Measurements from ENCODE around the gene GIN1.
"Not testable (repeated sequence)": the region's sequence is repeated elsewhere in the genome, so short reads cannot be mapped to it uniquely, and the experiment has no call there.

The GIN1 gene, protein sequence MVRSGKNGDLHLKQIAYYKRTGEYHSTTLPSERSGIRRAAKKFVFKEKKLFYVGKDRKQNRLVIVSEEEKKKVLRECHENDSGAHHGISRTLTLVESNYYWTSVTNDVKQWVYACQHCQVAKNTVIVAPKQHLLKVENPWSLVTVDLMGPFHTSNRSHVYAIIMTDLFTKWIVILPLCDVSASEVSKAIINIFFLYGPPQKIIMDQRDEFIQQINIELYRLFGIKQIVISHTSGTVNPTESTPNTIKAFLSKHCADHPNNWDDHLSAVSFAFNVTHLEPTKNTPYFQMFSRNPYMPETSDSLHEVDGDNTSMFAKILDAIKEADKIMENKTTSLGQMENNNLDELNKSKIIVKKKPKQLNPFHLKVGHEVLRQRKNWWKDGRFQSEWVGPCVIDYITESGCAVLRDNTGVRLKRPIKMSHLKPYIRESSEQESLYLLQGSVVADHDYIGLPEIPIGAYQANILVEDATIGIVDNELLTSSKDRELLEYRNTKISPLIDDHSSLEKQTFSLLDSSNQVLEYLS

DNA sequence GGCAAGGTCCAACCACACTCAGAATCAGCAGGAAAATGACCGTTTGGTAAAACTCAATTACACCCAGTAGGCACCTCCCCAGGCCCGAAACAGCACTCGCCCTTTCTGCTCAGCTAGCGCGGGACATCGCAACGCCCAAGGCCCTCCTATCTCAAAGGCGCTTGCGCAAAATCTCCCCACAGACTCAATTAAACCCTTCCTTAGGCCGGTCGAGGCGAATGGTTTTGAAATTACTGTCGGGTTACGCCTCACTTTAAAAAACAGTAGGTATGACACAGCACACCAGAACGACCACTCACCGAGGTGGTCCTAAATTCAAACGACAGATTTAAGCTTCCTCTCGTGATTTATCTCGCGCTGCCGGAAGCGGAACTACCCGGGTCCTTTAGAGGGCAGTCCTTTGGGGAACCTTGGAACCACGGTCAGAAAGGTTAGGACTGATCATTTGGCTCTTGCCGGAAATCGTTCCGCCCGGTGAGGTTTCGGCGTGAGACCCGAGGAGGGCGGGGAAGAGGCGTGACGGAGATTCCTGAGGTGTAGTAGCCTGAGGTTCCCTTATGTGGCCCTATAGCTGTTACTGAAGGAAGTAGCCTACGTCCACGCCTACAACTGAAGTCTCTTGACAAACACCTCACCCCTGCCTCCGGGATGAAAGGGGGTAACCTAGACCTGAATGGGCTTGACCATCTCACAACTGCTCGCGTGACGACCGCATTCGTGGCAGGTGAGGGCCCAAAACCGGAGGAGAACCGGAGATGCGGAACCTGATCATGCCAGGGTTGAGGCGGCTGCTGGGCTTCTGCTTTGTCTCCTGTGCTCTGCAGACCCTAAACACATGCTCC lies at the start of gene GIN1, which contains the start of gene PPIP5K2:
GIN1 (minus strand) TSS at position 374 of the 842 bp plus-strand sequence. CDS start 11,431 bp downstream, outside the sequence.
PPIP5K2 (plus strand) TSS at position 537 of the 842 bp plus-strand sequence. CDS start 9,289 bp downstream, outside the sequence.
- DNase-seq, result peak; percentile 99

DNA sequence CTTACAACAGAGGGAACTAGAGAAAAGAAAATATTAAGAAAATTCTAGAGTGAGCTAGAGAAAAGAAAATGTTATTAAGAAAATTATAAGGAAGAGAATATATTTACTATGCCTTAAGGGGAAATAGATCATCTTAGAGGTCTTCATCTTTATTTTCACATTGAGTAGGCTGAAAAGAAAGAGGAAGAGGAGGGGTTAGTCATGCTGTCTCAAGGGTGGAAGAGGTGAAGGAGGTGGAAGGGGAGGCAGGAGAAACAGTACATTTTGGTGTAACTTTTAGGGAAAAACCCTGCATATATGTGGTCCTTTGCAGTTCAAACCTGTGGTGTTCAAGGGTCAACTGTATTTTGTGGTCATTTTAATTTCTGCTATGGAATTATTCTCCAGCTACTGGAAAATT lies 46.8 kb upstream of the GIN1 start:
- peak; percentile 50 for DNase-seq

DNA sequence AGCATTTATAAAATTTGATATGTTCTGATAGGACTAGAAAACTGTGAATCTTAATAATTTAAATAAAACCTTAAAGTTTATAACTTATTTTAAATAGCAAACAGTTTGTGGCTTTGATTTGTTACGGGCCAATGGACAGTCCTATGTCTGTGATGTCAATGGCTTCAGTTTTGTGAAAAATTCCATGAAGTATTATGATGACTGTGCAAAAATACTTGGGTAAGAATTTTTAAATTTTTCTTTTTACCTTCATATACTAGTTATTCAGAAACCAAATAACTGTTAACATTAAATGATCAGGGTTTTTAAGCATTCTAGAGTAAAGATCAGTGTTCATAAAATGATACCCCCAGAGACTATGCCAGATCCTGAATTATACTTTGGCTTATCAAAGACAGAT lies 31.2 kb upstream of the GIN1 start:
- DNase-seq, result no peak

DNA sequence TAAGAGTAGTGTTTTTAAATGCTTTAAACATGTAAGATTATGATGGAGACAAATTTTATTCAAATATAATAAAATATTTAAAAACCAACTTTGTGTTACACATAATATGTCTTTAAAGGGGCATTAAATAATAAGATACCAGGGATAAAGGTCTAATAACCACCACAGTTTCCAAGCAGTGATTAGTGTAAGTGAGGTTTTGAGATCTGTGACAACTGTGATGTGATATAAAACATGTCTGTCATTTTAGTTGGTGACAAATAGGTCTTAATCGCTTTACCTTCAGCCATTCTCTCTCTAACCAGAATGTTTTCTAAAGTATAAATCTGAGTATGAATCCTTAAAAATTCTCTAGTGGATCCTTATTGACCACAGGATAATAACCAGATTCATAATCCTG lies 28.3 kb upstream of the GIN1 start:
- no peak for DNase-seq

DNA sequence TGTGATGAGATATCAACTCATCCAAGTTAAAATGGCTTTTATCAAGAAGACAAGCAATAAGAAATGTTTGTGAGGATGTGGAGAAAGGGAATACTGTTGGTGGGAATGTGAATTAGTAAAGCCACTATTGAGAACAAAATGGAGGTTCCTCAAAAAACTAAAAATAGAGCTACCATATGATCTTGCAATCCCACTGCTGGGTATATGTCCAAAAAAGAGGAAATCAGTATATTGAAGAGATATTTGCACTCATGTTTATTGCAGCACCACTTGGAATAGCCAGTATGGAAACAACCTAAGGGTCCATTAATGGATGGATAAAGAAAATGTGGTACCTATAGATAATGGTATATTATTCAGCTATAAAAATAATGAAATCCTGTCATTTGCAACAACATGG lies 25.3 kb upstream of the GIN1 start:
- DNase-seq, result peak; percentile 14

DNA sequence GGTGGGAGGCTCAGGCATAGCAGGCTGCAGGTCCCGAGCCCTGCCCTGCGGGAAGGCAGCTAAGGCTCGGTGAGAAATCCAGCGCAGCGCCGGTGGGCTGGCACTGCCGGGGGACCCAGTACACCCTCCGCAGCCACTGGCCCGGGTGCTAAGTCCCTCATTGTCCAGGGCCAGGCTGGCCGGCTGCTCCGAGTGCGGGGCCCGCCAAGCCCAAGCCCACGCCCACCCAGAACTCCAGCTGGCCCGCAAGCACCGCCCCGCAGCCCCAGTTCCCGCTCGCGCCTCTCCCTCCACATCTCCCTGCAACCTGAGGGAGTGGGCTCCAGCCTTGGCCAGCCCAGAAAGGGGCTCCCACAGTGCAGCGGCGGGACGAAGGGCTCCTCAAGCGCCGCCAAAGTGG lies 22.2 kb upstream of the GIN1 start:
- DNase-seq, result not testable (repeated sequence)

DNA sequence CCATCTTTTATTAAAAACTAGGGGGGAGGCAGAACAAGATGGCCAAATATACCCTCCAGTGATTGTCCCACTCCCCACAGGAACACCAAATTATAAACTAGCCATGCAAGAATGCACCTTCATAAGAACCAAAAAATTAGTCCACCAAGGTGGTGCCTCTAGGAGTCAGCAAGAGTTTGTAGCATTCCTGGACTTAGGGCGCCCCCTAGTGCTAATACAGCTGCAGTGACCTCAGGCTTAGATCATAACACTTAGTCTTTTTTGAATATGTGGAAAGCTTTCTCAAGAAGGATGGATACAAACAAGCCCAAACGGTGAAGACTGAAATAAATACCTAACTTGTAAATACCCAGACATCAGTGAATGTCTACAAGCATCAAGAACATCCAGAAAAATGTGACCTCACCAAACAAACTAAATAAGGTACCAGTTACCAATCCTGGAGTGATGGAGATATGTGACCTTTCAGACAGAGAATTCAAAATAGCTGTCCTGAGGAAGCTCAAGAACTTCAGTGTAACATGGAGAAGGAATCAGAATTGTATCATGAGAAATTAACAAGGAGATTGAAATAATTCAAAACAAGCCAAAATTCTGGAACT lies 19.4 kb upstream of the GIN1 start:
- DNase-seq, result peak; percentile 83

DNA sequence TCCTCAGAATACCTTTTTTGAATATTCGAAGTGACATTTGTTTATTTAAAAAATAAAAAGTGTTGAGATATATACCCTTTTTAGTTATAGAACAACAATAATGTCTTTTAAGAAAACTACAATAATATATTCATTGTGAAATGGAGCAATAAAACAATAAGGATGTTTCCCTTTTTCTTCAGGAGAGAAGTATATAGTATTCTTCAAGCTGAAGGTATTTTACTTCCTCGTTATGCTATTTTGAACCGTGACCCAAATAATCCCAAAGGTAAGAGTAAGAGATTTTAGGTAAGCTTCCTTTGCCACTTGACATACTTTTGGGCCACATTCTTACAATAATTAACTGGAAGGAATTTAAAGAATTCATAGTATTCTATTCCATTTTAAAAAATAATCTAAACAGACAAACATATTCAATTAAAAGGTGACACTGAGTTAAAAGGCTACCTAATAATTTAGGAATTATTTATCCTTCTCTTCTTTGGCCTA lies 18.3 kb upstream of the GIN1 start:
- no peak for DNase-seq

DNA sequence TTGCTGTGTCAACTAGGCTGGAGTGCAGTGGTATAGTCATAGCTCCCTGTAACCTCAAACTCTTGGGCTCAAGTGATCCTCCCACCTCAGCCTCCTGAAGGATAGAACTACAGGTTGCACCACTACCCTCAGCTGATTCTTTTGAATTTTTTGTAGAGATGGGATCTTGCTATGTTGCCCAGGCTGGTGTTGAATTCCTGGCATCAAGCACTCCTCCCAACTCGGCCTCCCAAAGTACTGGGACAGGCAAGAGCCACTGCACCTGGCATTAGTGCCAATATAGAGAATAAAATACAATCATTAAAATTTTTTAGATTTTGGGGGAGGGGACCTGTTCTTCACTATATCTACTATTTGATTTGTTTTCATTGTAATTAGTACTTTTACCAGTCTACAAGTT lies 15.5 kb upstream of the GIN1 start:
- DNase-seq, result no peak

DNA sequence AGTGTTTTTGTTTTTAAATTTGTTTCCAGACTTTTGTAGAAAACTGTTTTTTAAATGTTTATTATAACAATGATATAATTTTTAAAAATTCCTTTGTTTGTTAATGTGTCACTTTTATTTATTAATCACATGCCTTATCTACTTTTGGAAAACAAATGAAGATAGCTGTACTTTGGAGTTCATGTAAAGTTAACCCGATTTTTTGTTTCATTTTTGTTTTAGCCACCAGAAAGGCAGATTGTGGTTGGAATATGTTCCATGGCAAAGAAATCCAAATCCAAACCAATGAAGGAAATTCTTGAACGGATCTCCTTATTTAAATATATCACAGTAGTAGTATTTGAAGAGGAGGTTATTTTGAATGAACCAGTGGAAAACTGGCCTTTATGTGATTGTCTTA lies 13.3 kb upstream of the GIN1 start:
- no peak for DNase-seq

DNA sequence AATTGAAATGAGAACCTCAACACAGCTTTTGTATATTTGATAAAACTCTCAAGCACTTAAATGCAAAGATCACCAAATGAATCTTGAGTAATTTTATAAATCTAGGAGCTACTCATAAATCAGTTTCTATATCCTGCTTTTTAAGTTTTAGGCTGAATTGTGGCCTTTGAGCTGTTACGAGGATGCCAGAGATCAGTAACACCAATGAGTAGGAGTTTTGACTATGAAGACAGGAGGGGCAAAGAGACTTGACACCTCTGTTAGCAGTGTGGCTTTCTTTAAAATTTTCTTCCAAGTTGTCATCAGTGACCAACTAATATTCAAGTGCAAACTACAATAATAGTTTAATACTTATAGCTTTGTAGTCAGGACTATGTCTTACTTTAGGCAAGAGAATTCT lies 12.7 kb upstream of the GIN1 start:
- no peak for DNase-seq

DNA sequence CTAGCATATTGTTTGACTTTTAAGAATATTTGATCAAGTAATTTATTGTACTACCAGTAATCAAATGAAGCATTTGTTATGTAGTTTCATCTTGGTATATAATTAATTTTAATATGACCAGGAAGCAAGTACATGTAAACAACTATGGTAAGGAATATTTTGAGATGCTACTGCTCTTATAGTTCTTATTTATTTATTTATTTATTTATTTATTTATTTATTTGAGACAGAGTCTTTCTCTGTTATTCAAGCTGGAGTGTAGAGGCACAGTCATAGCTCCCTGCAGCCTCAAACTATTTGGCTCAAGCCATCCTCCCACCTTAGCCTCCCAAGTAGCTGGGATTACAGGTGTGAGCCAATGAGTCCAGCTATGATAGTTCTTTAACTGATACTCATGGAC lies 8.3 kb upstream of the GIN1 start:
- DNase-seq, result no peak

DNA sequence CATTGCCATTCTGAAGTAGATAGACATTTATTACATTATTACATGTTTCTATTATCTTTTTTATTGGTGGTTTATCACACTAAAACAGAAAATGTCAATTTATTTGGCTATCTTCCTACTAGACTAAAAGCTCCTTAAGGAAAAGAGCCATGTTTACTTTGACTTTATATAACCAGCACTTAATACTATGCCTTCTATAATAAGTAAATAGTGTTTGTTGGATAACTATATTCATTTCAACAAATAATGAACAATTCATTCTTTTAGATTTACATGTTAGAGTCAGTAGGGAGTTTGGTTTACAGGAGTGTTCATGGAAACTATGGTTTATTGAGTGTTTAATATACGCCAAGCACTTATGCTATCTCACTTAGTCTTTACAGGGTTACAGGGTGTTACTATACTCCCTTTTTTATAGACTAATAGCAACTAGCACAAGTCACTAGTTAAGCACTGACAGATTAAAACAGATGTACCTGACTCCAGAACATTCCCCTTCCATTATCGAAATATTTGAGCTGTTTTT lies 7.4 kb upstream of the GIN1 start:
- no peak for DNase-seq

DNA sequence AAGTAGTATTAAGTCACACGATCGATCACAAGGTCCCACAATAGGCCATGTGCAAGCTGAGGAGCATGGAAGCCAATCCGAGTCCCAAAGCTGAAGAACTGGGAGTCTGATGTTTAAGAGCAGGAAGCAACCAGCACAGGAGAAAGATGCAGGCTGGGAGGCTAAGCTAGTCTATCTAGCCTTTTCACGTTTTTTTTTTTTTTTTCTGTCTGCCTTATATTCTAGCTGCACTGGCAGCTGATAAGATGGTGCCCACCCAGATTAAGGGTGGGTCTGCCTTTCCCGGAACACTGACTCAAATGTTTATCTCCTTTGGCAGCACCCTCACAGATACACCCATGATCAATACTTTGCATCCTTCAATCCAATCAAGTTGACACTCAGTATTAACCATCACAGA lies 6.6 kb upstream of the GIN1 start:
- DNase-seq, result no peak

DNA sequence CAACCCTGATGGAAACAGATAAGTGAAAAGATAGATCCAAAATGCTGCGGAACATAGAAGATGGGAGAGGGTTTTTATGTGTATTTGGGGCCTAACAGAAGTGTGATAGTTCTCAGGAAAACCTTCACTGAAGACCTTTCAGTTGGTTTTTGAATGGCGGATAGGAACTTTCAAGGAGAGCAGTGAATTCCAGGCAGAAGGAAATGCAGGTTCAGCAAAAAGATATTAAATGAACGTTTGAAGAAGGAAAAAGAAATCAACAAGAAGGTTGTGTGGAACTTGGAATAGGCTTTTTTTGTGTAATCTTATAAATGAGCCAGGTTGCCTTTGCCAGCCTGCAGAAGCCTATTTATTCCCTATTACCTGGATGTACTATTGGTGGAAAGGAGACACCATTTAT lies 2.3 kb upstream of the GIN1 start:
- no peak for DNase-seq

DNA sequence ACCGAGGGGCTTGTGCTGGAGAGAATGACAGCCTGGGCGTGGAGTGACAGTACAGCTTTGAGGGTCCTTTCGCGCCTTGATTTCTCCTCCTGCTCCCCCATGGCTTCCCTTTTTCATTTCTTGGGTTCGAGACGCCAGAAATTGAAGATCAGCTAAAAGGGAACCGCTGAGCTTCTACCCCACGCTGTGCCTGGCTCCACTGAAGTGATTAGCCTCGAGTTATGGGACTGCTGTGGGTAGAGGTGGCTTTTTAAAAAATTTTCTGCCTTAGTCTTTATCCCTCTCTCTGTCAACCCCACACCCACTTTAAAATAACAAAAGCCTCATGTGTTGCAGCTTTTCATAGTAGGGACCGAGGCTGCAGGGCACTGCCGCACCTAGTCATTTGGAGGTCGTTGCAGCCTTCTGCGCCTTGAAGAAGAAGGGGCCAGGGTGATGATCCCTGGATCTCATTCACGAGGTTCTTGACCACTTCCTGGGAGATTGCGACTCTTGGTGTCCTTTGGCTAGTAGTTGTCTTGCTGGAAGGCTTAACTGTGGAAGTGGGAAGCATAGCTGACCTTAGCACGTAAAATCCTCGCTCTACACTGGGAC lies 766 bp upstream of the GIN1 start:
- peak; percentile 32 for DNase-seq

DNA sequence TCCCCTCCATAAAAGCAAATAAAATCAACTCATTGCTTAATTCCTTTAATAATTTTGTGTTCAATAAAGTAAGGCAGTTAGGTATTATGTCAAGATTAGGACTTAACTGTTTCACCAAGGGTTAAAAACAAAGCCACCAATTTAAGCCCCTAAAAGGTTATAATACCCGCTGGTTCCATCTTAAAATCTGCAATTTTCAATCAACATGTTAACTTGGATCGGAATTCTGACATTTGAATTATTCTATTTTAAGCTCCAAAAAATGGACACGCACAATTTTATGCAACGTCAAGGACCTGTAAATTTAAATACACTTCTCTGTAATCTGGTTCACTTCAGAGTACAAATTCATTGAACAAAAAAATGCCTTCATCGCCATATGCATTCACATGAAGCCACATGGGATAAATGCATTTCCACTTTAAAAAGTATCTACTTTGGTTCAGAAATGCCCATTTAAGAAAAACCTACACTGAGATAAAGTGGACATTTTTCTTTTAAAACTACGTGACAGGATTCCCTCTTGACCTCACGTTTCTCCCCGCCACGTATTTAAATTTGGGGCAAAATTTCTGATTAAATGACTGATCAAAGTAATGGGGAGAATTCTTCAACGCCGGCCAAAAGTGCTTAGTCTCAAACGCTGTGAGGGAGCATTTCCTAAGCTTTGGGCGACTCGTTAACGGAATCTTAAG lies 721 bp downstream of the GIN1 start:
- DNase-seq, result no peak

DNA sequence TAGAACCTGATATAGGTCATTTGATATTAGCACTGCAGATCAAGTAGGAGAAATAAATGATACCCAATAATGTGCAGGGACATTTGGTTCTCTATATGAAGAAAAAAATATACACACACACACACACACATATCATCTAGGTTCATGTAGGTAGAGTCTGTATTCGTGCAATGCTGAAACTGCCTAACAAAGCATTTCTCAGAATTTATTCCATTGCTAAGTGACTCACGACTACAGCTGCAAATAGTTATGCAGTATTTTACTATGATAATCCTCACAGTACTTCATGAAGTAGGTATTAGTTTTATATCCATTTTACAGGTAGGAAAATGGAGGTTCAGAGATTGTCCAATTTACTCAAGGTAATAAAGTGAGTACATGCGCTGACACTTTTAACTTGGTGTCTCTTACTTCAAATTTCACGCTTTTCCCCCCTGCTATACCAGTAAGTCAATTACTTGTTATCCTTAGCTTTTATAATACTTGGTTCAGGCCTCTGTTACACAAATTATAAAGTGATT lies 2.4 kb downstream of the GIN1 start:
- no peak for DNase-seq

DNA sequence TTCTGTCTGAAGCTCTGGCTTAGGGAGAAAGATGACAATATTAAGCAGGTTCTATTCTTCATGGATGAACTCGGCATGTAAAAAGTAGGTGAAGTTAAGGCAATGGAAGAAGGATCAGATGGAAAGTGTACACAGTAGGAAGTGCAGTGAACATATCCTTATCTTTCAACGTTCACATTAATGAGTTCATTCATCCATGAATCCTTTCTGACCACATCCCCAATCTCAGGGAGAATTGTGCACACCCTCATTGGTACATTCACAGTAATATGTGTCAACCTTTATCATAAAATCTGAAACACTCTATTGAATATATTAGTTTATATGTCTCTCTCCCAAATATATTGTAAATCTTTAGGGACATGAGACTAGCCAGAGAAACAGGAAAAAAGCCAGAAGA lies 5.5 kb downstream of the GIN1 start:
- DNase-seq, result no peak

DNA sequence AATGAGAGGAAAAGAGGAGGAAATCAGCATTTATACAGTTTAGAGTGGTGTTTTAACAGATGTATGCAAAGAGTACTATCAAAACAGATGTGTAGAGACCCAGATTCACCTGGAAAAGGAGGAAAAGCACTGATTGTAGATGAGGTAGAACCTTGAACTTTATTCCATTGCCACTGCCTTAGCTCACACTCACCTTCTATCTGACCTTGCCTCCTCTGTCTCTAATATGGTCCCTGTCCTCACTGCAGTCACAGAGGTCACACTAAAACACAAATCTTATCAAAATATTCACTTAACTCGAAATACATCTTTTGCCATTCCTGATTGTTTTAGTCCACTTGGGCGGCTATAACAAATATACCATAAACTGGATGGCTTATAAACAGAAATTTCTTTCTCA lies 7.0 kb downstream of the GIN1 start:
- no peak for DNase-seq

DNA sequence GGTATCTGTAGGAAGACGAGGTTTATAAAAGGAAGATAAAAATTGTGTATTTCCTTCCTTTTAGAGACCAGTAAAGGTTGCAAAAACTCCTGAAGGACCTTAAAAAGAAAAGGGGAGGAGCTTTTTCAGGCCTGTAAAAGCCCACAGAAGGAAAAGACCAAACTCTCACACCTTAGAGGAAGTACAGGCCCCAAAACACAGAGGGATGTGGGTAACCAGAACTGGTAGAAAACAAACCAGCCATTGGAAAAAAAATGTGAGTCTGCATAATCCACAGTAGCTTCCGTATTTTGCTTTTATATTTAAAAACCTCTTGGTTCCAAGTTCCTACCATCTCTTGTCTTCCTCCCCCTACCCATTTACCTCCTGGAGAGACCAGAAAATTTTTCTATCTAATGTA lies 8.5 kb downstream of the GIN1 start:
- peak; percentile 11 for DNase-seq

DNA sequence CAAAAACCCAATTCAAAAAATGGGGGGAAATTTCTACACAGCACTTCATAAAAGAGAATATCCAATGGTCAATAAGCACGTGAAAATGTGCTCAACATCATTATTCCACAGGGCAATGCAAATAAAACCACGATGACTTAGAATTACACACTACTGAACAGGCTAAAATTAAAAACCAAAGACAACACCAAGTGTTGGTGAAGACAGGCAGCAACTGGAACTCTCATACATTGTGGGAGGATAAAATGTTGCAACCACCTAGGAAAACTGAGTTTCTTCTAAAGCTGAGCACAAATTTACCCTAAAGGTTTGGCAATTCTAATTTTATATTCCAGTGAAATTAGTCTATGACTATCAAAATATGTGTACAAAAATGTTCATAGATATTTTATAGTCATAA lies 9.5 kb downstream of the GIN1 start:
- no peak for DNase-seq
